Embryonic facial prominence (tissue), 1 donor: ENCODE data around the gene ADM5.
"Not testable (repeated sequence)": the region's sequence is repeated elsewhere in the genome, so short reads cannot be mapped to it uniquely, and the experiment has no call there.

Source experiments
- DNase-seq: peaks from one replicate; pipeline ENCODE4 v3.0.0-alpha.2; 2016; ENCODE audit errors: extremely low spot score

Gene ADM5

GRCh38 chr19:49701271-49701786, 11.9 kb downstream of the ADM5 start:
- DNase-seq: no peak

DNA sequence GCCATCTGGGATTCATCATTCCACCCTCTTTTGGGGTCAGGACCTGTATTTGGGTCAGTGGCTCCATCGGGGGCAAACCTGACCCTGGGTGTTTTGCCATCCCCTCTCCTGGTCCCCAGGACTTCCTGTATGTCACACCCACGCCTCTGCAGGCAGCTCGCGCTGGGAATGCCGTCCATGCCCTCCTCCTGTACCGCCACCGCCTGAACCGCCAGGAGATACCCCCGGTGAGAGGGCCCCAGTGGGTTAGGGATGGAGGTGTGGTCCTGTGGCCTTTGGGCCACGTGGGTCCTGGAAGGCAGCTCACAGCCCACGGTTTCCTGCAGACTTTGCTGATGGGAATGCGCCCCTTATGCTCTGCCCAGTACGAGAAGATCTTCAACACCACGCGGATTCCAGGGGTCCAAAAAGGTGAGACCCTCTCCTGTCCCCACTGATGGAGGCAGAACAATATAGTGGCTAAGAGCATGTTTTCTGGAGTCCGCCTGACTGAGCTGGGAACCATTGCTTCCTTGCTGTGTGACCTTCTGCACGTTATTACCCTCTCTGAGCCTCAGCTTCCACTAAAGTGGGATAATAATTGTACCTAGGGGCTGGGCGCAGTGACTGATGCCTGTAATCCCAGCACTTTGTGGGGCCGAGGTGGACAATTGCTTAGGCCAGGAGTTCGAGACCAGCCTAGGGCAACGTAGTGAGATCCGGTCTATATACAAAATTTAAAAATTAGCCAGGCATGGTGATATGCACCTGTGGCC, 15.7 kb downstream of the ADM5 start:
- DNase-seq: no peak

- no peak for DNase-seq
Measured at GRCh38 chr19:49705919-49706318, 16.5 kb downstream of the ADM5 start.

GRCh38 chr19:49710372-49710951, 21.1 kb downstream of the ADM5 start:
- DNase-seq: no peak

GRCh38 chr19:49712397-49712859, 23.0 kb downstream of the ADM5 start:
- DNase-seq: no peak

DNA sequence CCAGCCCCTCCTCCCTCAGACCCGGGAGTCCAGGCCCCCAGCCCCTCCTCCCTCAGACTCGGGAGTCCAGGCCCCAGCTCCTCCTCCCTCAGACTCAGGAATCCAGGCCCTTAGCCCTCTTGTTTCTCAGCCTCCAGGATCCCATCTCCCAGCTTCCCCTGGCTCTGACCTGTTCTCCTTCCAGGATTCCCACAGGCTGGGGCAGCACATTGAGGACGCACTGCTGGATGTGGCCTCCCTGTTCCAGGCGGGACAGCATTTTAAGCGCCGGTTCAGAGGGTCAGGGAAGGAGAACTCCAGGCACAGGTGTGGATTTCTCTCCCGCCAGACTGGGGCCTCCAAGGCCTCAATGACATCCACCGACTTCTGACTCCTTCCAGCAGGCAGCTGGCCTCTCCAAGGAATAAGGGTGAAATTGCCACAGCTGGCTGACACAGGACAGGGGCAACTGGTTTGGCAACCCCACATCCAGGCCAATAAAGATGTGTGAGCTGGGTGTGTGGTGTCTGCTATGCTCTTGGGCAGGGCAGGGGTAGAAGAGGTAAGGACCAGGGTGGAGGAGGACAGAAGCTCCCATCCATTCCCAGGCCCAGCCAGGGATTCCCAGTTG, 23.9 kb downstream of the ADM5 start:
- no peak for DNase-seq

DNA sequence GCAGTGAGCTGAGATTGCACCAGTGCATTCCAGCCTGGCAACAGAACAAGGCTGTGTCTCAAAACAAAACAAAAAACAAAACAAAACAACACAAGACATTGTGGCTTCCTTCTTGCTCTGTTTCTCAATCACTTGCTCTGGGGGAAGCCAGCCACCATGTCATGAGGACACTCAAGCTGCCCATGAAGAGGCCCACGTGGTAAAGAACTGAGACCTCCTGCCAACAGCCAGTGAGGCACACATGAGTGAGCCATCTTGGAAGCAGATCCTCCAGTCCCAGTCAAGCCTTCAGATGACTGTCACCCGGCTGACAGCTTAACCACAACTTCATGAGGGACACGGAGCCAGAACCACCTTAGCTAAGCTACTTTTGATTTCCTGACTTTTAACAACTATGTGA, 26.8 kb downstream of the ADM5 start:
- no peak for DNase-seq

DNA sequence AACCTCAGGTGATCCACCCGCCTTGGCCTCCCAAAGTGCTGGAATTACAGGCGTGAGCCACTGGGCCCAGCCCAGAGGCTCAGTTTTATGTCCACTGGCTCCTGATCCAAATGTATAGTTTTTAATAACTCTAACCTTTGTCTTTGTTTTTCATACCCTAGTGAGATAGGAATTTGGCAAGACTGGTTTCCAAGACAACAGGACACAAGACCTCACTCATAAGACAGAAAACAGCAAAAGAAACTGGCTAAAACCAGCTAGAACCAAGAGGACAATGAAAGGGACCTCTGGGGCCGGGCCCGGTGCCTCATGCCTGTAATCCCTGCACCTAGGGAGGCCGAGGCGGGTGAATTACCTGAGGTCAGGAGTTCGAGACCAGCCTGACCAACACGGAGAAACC, 29.1 kb downstream of the ADM5 start:
- no peak for DNase-seq

- no peak for DNase-seq
Measured at GRCh38 chr19:49718991-49719390, 29.6 kb downstream of the ADM5 start.

DNA sequence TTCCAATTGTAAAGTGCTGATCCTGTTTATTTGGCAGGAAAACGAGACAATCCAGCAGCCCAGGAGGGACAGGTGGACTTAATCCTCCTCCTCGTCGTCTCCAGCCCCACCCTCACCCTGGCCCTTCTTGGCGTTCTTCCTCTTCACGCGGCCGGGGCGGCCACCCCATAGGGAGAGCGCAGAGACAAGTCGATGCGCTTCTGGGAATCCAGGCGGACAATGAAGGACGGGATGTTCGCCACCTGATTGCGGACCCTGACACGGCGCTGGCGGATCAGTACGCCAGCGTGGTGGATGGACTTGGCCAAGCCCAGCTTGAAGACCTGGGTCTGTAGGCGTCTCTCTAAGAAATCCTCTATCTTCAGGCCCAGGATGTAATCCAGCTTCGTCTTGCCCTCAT, 30.0 kb downstream of the ADM5 start:
- not testable (repeated sequence) for DNase-seq

DNA sequence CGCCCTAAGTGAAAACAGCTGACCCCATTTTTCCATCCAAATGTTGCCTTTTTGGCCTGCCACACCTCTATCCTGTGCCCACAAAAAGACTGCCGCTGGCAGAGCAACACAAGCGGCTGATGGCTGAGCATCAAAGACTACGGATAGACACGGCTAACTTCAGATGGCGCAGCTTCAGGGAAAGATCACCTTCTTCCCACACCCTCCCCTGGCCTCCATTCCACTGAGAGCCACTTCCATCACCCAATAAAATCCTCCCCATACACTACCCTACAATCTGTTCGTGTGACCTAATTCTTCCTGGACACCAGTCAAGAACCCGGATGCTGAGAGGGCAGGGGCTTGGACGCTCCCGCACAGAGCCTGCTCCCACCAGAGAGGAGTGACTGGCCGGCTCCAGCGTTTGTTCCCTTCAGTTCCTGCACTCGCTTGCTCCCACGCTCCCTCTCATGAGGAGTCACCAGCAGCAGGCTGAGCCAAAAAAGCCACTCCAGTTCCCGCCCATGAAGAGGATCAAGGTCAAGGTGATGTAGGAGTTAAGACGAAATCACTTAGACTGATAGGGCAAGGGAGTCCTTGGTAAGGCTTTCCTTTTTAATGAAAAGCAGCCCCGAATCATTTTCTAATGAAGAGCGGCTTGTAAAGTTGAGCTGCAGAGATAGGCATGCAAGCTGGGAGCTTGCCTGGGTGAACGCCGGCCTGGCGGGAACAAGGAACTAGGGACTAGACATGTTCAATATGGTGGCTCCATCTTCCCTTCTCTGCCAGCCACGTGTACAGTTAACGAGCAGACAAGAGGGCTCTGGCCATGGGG, 38.0 kb downstream of the ADM5 start:
- DNase-seq: no peak

DNA sequence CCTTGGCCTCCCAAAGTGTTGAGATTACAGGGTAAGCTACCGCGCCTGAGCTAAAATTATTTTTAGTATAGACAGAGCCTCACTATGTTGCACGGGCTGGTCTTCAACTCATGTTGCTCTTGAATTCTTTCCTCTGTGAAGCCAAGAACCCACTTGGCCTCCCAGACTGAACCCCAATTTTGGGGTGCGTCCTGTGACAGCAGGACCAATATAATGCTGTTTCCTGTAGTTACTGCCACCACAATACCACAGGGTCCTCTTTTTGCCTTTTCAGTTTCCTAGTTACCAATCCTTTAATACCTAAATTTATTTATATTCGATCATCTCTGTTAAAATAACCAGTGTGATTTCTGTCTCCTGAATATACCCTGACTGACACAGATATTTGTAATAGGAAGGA, 40.8 kb downstream of the ADM5 start:
- DNase-seq: no peak

DNA sequence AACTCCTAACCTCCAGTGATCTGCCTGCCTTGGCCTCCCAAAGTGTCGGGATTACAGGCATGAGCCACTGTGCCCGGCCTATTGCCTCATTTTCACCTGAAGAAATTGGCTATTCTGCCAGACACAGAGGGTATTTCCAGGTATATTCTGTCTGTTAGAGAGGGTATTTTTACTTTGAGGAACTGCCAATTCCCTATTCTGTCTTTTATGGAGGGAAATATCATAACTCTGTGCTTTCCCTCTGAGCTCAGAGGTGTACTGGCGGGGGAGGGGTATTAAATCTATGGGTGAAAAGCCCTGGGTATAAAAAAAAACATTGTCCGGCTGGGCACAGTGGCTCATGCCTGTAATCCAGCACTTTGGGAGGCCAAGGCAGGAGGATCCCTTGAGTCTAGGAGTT, 48.9 kb downstream of the ADM5 start:
- no peak for DNase-seq

DNA sequence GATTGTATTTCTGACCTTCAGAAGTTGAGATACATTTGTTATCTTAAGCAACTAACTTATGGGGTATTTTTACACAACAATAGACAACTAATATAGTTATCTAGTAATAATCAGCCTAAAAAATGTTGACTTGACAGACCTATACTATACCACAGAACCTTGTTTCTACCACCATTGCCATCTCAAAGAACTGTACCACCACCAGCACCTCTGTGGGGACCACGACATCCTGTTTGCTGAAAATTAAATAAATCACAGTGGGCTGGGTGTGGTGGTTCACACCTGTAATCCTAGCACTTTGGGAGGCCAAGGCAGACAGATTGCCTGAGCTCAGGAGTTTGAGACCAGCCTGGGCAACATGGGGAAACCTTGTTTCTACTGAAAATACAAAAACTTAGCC, 49.7 kb downstream of the ADM5 start:
- no peak for DNase-seq

DNA sequence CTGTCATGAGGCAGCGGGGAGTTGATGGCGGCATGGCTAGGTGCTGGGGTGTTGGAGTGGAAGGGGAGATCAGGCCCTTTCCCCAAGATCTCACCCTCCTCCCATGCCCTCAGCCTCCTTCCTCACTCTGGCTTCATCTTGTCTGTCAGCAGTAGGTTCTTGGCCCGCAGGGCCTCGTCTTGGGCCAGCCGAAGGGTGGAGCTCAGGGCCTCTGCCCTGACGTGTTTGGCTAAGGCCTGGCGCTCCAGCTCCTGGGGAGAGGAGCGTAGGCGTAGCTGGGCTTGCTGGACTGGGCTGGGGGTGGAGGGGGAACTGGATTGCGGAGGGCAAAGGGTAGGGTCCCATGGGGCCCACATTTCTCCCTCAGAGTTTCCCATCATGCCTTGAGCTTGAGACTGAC, 50.5 kb downstream of the ADM5 start:
- DNase-seq: no peak
